ENCODE results near the gene ZNF605. TPM values are rescaled to one million over a fixed set of nuclear protein-coding genes. Genes with fewer than 3 reads are reported as not detected.

The ZNF605 gene
- total RNA-seq, 1 donor from 2014 or later, result 12.9 TPM

GRCh38 chr12:132955094-132956010, 754 bp downstream of the ZNF605 start:
- H3K9me3 ChIP-seq (replicated peaks), result peaks cover 35% of the 10 kb centered on the region
- no peak for TF ChIP-seq CTCF (IDR thresholded peaks at IDR 0.05; ENCODE audit: borderline replicate concordance)
- H3K4me1 ChIP-seq, result peaks cover 31% of the 10 kb centered on the region
- peaks cover 13% of the 10 kb centered on the region for H3K36me3 ChIP-seq
- peak overlapping the region; percentile 97 for H3K27ac ChIP-seq (replicated peaks)
- no peaks in the 10 kb centered on the region for H3K27me3 ChIP-seq (ENCODE audit: low read depth)
- H3K4me3 ChIP-seq, result peak overlapping the region; percentile 89
- intact Hi-C loops (cut with micrococcal nuclease), result no loop called here
- peak; percentile 26 for DNase-seq

- Histone ChIP-seq H3K4me1 (peaks cover 31% of the 10 kb centered on the region), H3K4me3 (peak overlapping the region; percentile 89), H3K9me3 (replicated peaks) (peaks cover 43% of the 10 kb centered on the region), H3K36me3 (peaks cover 21% of the 10 kb centered on the region), H3K27ac (replicated peaks) (peak overlapping the region; percentile 97), H3K27me3 (ENCODE audit: low read depth) (no peaks in the 10 kb centered on the region)
- no peak for DNase-seq
- intact Hi-C loops (cut with micrococcal nuclease), result no loop called here
- TF ChIP-seq CTCF (IDR thresholded peaks at IDR 0.05; ENCODE audit: borderline replicate concordance), result no peak
Measured at GRCh38 chr12:132954471-132955048, 1.5 kb downstream of the ZNF605 start.

- TF ChIP-seq CTCF (IDR thresholded peaks at IDR 0.05; ENCODE audit: borderline replicate concordance), result no peak
- intact Hi-C loops (cut with micrococcal nuclease), result no loop called here
Measured at GRCh38 chr12:132953771-132954170, 2.3 kb downstream of the ZNF605 start.

GRCh38 chr12:132953163-132953425, 3.0 kb downstream of the ZNF605 start:
- Histone ChIP-seq H3K4me1 (peaks cover 34% of the 10 kb centered on the region), H3K4me3 (no peak overlapping the region), H3K36me3 (peaks cover 35% of the 10 kb centered on the region), H3K9me3 (replicated peaks) (peaks cover 58% of the 10 kb centered on the region), H3K27me3 (ENCODE audit: low read depth) (no peaks in the 10 kb centered on the region), H3K27ac (replicated peaks) (no peak overlapping the region)
- TF ChIP-seq CTCF (IDR thresholded peaks at IDR 0.05; ENCODE audit: borderline replicate concordance), result no peak
- intact Hi-C loops (cut with micrococcal nuclease), result no loop called here
- DNase-seq, result no peak

More at GRCh38 chr12:132953771-132954170, 2.3 kb downstream of the ZNF605 start:
- Histone ChIP-seq H3K4me1 (peaks cover 31% of the 10 kb centered on the region), H3K36me3 (peaks cover 29% of the 10 kb centered on the region), H3K27me3 (ENCODE audit: low read depth) (no peaks in the 10 kb centered on the region), H3K27ac (replicated peaks) (no peak overlapping the region), H3K4me3 (no peak overlapping the region), H3K9me3 (replicated peaks) (peaks cover 51% of the 10 kb centered on the region)
- no peak for DNase-seq

GRCh38 chr12:132952371-132953162, 3.5 kb downstream of the ZNF605 start:
- Histone ChIP-seq H3K9me3 (replicated peaks) (peaks cover 63% of the 10 kb centered on the region), H3K27me3 (ENCODE audit: low read depth) (no peaks in the 10 kb centered on the region), H3K4me1 (peaks cover 39% of the 10 kb centered on the region), H3K36me3 (peaks cover 41% of the 10 kb centered on the region), H3K27ac (replicated peaks) (no peak overlapping the region), H3K4me3 (no peak overlapping the region)
- no peak for DNase-seq
- intact Hi-C loops (cut with micrococcal nuclease), result no loop called here
- TF ChIP-seq CTCF (IDR thresholded peaks at IDR 0.05; ENCODE audit: borderline replicate concordance), result no peak
